ENCODE measurements around the gene FOXN1. TPM values are rescaled to one million over a fixed set of nuclear protein-coding genes. Genes with fewer than 3 reads are reported as not detected.
A peak's percentile ranks its signal among the peaks of the same experiment; 100 is the strongest.
"Not testable (repeated sequence)": the region's sequence is repeated elsewhere in the genome, so short reads cannot be mapped to it uniquely, and the experiment has no call there.

The FOXN1 gene, protein sequence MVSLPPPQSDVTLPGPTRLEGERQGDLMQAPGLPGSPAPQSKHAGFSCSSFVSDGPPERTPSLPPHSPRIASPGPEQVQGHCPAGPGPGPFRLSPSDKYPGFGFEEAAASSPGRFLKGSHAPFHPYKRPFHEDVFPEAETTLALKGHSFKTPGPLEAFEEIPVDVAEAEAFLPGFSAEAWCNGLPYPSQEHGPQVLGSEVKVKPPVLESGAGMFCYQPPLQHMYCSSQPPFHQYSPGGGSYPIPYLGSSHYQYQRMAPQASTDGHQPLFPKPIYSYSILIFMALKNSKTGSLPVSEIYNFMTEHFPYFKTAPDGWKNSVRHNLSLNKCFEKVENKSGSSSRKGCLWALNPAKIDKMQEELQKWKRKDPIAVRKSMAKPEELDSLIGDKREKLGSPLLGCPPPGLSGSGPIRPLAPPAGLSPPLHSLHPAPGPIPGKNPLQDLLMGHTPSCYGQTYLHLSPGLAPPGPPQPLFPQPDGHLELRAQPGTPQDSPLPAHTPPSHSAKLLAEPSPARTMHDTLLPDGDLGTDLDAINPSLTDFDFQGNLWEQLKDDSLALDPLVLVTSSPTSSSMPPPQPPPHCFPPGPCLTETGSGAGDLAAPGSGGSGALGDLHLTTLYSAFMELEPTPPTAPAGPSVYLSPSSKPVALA
- 0.07 TPM in 1 of 2 replicates, not detected in the other for total RNA-seq
- long read RNA-seq = 0 reads

DNA sequence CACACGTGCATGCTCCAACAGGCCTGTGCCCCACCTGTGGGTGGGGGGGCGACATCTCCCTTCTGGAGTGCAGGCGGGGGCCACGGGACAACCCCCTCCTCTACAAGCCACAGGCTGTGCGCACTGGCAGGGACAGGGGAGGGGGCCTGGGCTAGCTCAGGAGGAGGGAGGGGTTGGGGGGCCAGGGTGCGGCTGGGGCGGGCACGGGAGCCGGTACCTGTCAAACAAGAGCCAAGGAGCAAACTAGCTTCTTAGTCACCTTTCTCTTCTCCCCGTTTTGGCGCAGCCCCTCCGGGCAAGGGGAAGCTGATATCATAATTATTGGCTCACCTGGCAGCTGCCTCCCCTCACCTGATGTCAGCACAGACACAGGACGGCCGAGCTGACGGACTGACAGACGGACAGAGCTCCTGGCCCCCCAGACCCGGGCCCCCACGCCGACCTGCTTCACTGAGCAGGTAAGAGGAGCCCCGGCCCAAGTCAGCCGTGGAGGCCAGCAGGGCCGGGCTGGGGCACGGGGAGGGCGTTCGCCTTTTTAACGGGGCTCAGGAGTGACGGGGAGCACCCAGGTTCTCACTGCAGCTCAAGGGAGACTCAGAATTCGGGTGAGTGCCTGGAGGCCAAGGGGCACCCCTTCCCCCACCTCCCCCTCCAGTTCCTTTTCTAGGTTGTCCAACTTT, at the start of gene FOXN1:
FOXN1 (plus strand) TSS at position 363 of the 680 bp plus-strand sequence. CDS start 17,622 bp downstream, outside the sequence.
- peaks cover 12% of the 10 kb centered on the region for H3K4me1 Mint-ChIP-seq (ENCODE audit: low read depth)
- H3K4me3 Mint-ChIP-seq (ENCODE audit: low read depth) = no peak within 1 kb of the TSS
- no peak within 1 kb of the TSS for H3K27ac Mint-ChIP-seq
- no peak for DNase-seq (ENCODE audit: low spot score, unreplicated experiment)
- H3K27me3 Mint-ChIP-seq = peaks cover 47% of the 10 kb centered on the region
- H3K9me3 Mint-ChIP-seq (ENCODE audit: low read depth) = no peaks in the 10 kb centered on the region
- TF ChIP-seq, protein P1, sequence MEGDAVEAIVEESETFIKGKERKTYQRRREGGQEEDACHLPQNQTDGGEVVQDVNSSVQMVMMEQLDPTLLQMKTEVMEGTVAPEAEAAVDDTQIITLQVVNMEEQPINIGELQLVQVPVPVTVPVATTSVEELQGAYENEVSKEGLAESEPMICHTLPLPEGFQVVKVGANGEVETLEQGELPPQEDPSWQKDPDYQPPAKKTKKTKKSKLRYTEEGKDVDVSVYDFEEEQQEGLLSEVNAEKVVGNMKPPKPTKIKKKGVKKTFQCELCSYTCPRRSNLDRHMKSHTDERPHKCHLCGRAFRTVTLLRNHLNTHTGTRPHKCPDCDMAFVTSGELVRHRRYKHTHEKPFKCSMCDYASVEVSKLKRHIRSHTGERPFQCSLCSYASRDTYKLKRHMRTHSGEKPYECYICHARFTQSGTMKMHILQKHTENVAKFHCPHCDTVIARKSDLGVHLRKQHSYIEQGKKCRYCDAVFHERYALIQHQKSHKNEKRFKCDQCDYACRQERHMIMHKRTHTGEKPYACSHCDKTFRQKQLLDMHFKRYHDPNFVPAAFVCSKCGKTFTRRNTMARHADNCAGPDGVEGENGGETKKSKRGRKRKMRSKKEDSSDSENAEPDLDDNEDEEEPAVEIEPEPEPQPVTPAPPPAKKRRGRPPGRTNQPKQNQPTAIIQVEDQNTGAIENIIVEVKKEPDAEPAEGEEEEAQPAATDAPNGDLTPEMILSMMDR (IDR thresholded peaks at IDR 0.05; ENCODE audit: unreplicated experiment) = no peak
- no peaks in the 10 kb centered on the region for H3K36me3 Mint-ChIP-seq (ENCODE audit: insufficient read depth)

DNA sequence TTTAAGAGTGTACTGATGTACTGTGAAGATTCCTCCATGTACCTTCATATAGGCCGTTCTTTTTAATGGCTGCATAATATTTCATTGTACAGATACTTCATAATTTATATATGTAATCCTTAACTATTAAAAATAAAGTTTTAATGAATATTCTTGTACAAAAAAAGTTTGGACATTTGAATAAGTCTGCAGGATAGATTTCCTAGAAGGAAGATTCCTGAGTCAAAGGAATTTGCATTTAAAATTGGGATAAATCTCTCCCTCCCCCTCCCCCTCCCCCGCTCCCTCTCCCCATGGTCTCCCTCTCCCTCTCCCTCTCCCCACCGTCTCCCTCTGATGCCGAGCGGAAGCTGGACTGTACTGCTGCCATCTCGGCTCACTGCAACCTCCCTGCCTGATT, 48.3 kb upstream of the FOXN1 start:
- Mint-ChIP-seq H3K27ac (no peak overlapping the region), H3K4me3 (ENCODE audit: low read depth) (no peak overlapping the region), H3K36me3 (ENCODE audit: insufficient read depth) (no peaks in the 10 kb centered on the region), H3K4me1 (ENCODE audit: low read depth) (no peaks in the 10 kb centered on the region), H3K9me3 (ENCODE audit: low read depth) (no peaks in the 10 kb centered on the region), H3K27me3 (no peaks in the 10 kb centered on the region)
- TF ChIP-seq, protein P1 (IDR thresholded peaks at IDR 0.05; ENCODE audit: unreplicated experiment) = no peak
- no peak for DNase-seq (ENCODE audit: low spot score, unreplicated experiment)

DNA sequence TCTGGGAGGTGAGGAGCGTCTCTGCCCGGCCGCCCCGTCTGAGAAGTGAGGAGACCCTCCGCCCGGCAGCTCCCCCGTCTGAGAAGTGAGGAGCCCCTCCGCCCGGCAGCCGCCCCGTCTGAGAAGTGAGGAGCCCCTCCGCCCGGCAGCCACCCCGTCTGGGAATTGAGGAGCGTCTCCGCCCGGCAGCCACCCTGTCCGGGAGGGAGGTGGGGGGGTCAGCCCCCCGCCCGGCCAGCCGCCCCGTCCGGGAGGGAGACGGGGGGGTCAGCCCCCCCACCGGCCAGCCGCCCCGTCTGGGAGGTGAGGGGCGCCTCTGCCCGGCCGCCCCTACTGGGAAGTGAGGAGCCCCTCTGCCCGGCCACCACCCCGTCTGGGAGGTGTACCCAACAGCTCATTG, 47.3 kb upstream of the FOXN1 start:
- DNase-seq (ENCODE audit: low spot score, unreplicated experiment); H3K27ac Mint-ChIP-seq; H3K27me3 Mint-ChIP-seq; H3K36me3 Mint-ChIP-seq (ENCODE audit: insufficient read depth); H3K9me3 Mint-ChIP-seq (ENCODE audit: low read depth); H3K4me3 Mint-ChIP-seq (ENCODE audit: low read depth); H3K4me1 Mint-ChIP-seq (ENCODE audit: low read depth): not testable (repeated sequence)

DNA sequence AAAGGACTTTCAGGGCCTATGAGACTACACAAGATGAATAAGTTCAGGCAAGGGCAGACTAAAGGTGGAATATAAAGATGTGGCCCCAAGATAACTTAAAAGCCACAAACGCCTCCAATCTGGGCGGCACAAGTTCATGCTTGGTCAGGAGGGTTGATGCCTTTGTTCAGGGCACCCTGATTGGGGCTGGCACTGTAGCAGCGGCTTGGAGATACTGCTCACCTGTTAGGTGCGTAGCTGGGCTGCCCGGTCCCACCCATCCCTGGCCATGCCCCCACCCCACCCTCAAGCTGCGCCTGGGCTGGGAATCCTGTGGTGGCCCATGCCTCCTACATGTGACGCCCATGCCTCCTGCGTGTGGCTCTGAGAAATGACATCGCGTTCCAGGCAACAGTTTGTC, 45.2 kb upstream of the FOXN1 start:
- H3K27ac Mint-ChIP-seq = no peak overlapping the region
- TF ChIP-seq, protein P1 (IDR thresholded peaks at IDR 0.05; ENCODE audit: unreplicated experiment) = no peak
- no peaks in the 10 kb centered on the region for H3K9me3 Mint-ChIP-seq (ENCODE audit: low read depth)
- DNase-seq (ENCODE audit: low spot score, unreplicated experiment) = no peak
- no peak overlapping the region for H3K4me3 Mint-ChIP-seq (ENCODE audit: low read depth)
- no peaks in the 10 kb centered on the region for H3K36me3 Mint-ChIP-seq (ENCODE audit: insufficient read depth)
- H3K4me1 Mint-ChIP-seq (ENCODE audit: low read depth) = peaks cover 6% of the 10 kb centered on the region
- no peaks in the 10 kb centered on the region for H3K27me3 Mint-ChIP-seq

DNA sequence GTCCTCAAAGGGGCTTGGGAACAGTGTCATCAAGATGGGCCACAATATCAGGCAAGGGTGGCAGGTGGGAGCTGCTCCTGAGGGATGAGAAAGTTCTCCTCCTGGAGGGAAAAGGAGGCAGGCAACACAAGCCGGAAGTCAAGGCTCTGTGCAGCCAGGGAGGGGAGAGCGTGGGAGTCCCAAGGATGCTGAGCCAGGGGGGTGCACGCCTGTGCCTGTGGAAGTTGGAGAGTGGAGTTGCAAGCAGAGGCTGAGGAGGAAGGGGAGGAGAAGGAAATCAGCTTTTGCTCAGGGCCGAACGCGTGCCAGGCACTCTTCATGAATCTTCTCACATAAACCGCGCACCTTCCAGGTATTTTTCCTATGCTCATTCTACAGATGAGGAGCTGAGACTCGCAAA, 40.1 kb upstream of the FOXN1 start:
- TF ChIP-seq, protein P1 (IDR thresholded peaks at IDR 0.05; ENCODE audit: unreplicated experiment) = no peak
- Mint-ChIP-seq H3K9me3 (ENCODE audit: low read depth) (no peaks in the 10 kb centered on the region), H3K4me1 (ENCODE audit: low read depth) (peaks cover 45% of the 10 kb centered on the region), H3K4me3 (ENCODE audit: low read depth) (peak overlapping the region; percentile 6), H3K36me3 (ENCODE audit: insufficient read depth) (no peaks in the 10 kb centered on the region), H3K27me3 (no peaks in the 10 kb centered on the region), H3K27ac (peak overlapping the region; percentile 42)
- no peak for DNase-seq (ENCODE audit: low spot score, unreplicated experiment)

Data from progenitor cell of endocrine pancreas (in vitro differentiated cells).